Upper lobe of right lung (tissue), 1 donor: ENCODE results near the gene CFHR3. TPM values are rescaled to one million over a fixed set of nuclear protein-coding genes. Genes with fewer than 3 reads are reported as not detected.
"Not testable (repeated sequence)": the region's sequence is repeated elsewhere in the genome, so short reads cannot be mapped to it uniquely, and the experiment has no call there.

ENCODE experiments used
- ATAC-seq: fragments of 200-7000 bp; cut with Tn5 transposase; one replicate; pipeline ENCODE4 v1.9.1; 2020; ENCODE audit warnings: mild to moderate bottlenecking, moderate library complexity
- DNase-seq: peaks from one replicate; pipeline ENCODE4 v3.0.0-alpha.2; 2020
- H3K27ac ChIP-seq: fragments of 200-600 bp; one replicate; pipeline ENCODE4 v1.8.0; 2022
- H3K27me3 ChIP-seq: fragments of 200-600 bp; one replicate; pipeline ENCODE4 v1.8.0; 2022; ENCODE audit warnings: mild to moderate bottlenecking
- H3K36me3 ChIP-seq: fragments of 200-600 bp; one replicate; pipeline ENCODE4 v1.8.0; 2022
- H3K4me1 ChIP-seq: fragments of 200-600 bp; one replicate; pipeline ENCODE4 v1.8.0; 2022
- H3K4me3 ChIP-seq: fragments of 200-600 bp; one replicate; pipeline ENCODE4 v1.8.0; 2022; ENCODE audit warnings: mild to moderate bottlenecking
- H3K9me3 ChIP-seq: fragments of 200-600 bp; one replicate; pipeline ENCODE4 v1.8.0; 2022
- intact Hi-C: fragments of 100-400 bp; cut with DNase I; formaldehyde crosslinking; loops from one replicate; pipeline ENCODE4 v1.11.0; 2022
- total RNA-seq: library from RNA; stranded (reverse); fragmentation: NEBNext Ultra II Directional; extraction: Animal tissue kit (Norgen Biotek cat#: 25700); gene quantifications from one replicate; pipeline ENCODE4 v1.2.1, GENCODE V29; 2021
- TF ChIP-seq, protein P1 (sequence below): fragments of 200-600 bp; IDR thresholded peaks from one replicate; pipeline ENCODE4 v1.8.0; 2022; ENCODE audit warnings: antibody characterized with exemption
- donor health status: DM: no; HTN: yes; CAD: no; lungs with severe emphysema.

CFHR3 gene
- total RNA-seq, 1 donor from 2014 or later = 0.23 TPM

DNA sequence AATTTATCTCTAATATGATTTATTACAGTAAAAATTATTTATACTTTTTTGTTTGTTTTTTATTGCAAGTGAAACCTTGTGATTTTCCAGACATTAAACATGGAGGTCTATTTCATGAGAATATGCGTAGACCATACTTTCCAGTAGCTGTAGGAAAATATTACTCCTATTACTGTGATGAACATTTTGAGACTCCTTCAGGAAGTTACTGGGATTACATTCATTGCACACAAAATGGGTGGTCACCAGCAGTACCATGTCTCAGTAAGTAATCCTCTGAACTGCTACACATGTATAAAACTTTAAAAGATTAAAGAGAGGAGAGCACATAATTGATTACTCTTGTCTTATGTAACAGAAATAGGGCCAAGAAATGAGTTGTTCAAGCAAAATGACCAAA, 4.5 kb downstream of the CFHR3 start:
- H3K4me1 ChIP-seq = no peaks in the 10 kb centered on the region
- DNase-seq (no peak), ATAC-seq (no peak)
- TF ChIP-seq, protein P1, sequence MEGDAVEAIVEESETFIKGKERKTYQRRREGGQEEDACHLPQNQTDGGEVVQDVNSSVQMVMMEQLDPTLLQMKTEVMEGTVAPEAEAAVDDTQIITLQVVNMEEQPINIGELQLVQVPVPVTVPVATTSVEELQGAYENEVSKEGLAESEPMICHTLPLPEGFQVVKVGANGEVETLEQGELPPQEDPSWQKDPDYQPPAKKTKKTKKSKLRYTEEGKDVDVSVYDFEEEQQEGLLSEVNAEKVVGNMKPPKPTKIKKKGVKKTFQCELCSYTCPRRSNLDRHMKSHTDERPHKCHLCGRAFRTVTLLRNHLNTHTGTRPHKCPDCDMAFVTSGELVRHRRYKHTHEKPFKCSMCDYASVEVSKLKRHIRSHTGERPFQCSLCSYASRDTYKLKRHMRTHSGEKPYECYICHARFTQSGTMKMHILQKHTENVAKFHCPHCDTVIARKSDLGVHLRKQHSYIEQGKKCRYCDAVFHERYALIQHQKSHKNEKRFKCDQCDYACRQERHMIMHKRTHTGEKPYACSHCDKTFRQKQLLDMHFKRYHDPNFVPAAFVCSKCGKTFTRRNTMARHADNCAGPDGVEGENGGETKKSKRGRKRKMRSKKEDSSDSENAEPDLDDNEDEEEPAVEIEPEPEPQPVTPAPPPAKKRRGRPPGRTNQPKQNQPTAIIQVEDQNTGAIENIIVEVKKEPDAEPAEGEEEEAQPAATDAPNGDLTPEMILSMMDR = no peak
- no peaks in the 10 kb centered on the region for H3K9me3 ChIP-seq
- no peaks in the 10 kb centered on the region for H3K36me3 ChIP-seq
- H3K4me3 ChIP-seq = no peak overlapping the region
- intact Hi-C loops = no loop called here
- H3K27ac ChIP-seq = no peak overlapping the region
- no peaks in the 10 kb centered on the region for H3K27me3 ChIP-seq

- H3K36me3 ChIP-seq, H3K4me1 ChIP-seq, H3K27me3 ChIP-seq, H3K9me3 ChIP-seq, intact Hi-C loops, ATAC-seq, DNase-seq, H3K4me3 ChIP-seq, H3K27ac ChIP-seq: not testable (repeated sequence)
Observed at GRCh38 chr1:196791252-196791651, 16.6 kb downstream of the CFHR3 start.

GRCh38 chr1:196794103-196794502, 19.5 kb downstream of the CFHR3 start:
- H3K27ac ChIP-seq, H3K27me3 ChIP-seq, H3K9me3 ChIP-seq, intact Hi-C loops, H3K36me3 ChIP-seq, H3K4me3 ChIP-seq, H3K4me1 ChIP-seq, DNase-seq, ATAC-seq: not testable (repeated sequence)

GRCh38 chr1:196797891-196798290, 23.3 kb downstream of the CFHR3 start:
- H3K36me3 ChIP-seq = no peaks in the 10 kb centered on the region
- H3K27me3 ChIP-seq = no peaks in the 10 kb centered on the region
- DNase-seq (no peak), ATAC-seq (no peak)
- H3K9me3 ChIP-seq = no peaks in the 10 kb centered on the region
- no peak overlapping the region for H3K4me3 ChIP-seq
- TF ChIP-seq, protein P1 = no peak
- H3K27ac ChIP-seq = no peak overlapping the region
- intact Hi-C loops = no loop called here
- no peaks in the 10 kb centered on the region for H3K4me1 ChIP-seq

DNA sequence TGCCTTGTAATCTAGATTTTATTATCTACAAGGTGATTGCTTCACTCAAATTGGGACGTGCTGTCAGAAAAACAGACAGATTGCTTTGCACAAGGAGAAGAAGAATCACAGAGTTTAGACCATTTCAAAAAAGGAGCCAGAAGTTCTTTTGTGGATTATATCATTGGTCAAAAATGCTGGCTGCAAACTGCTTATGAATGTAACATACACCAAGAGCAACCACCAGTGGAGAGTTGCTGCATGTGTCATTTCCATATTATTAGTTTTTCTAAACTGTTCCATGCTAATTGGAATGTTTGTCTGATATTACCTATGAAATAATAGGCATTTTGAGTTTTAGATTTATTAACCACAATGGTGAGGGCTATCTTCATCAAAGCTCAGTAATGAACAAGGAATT, 27.3 kb downstream of the CFHR3 start:
- H3K27me3 ChIP-seq, H3K4me3 ChIP-seq, H3K36me3 ChIP-seq, intact Hi-C loops, H3K4me1 ChIP-seq, DNase-seq, H3K9me3 ChIP-seq, H3K27ac ChIP-seq, ATAC-seq: not testable (repeated sequence)

DNA sequence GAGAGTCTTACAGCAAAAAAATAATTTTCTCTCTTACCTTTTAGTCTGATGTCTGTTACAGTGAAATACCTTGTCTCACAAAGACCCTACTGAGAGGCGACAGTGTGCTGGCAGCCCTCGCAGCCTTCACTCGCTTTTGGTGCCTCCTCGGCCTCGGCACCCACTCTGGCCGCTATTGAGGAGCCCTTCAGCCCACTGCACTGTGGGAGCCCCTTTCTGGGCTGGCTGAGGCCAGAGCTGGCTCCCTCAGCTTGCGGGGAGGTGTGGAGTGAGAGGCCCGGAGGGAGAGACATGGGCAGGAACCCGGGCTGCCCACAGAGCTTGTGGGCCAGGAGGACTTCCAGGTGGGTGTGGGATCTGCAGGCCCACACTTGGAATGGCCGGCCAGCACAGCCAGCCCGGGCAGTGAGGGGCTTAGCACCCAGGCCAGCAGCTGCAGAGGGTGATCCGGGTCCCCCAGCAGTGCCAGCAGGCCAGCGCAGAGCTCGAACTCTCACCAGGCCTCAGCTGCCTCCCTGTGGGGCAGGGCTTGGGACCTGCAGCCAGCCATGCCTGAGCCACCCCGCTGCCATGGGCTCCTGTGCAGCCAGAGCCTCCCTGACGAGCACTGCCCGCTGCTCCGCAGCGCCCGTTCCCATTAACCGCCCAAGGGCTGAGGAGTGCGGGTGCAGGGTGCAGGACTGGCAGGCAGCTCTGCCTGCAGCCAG, 34.0 kb downstream of the CFHR3 start:
- H3K27ac ChIP-seq = no peak overlapping the region
- intact Hi-C loops = no loop called here
- TF ChIP-seq, protein P1 = no peak
- no peak for ATAC-seq
- no peak overlapping the region for H3K4me3 ChIP-seq
- no peaks in the 10 kb centered on the region for H3K27me3 ChIP-seq
- no peaks in the 10 kb centered on the region for H3K4me1 ChIP-seq
- no peaks in the 10 kb centered on the region for H3K36me3 ChIP-seq
- H3K9me3 ChIP-seq = no peaks in the 10 kb centered on the region
- peak; percentile 50 for DNase-seq

GRCh38 chr1:196817442-196817841, 42.8 kb downstream of the CFHR3 start:
- H3K36me3 ChIP-seq, H3K27me3 ChIP-seq, DNase-seq, H3K4me3 ChIP-seq, H3K27ac ChIP-seq, intact Hi-C loops, H3K9me3 ChIP-seq, ATAC-seq, H3K4me1 ChIP-seq: not testable (repeated sequence)

- H3K36me3 ChIP-seq, DNase-seq, H3K27ac ChIP-seq, H3K4me1 ChIP-seq, H3K9me3 ChIP-seq, intact Hi-C loops, H3K27me3 ChIP-seq, H3K4me3 ChIP-seq, ATAC-seq: not testable (repeated sequence)
Observed at GRCh38 chr1:196819531-196819930, 44.9 kb downstream of the CFHR3 start, which contains the start of gene CFHR1. Gene CFHR1 (plus strand): TSS chr1:196819731. CDS start chr1:196819845, 114 bp downstream.
